ENCODE results near the gene ZNF750.

Gene ZNF750

GRCh38 chr17:82832881-82833475 lies 6.8 kb downstream of the ZNF750 start:
- DNase-seq, result no peak

- no peak for DNase-seq
These were observed 7.4 kb downstream of the ZNF750 start for GRCh38 chr17:82832411-82832810.

GRCh38 chr17:82831818-82832200 lies 8.0 kb downstream of the ZNF750 start:
- no peak for DNase-seq

GRCh38 chr17:82831041-82831817 lies 8.6 kb downstream of the ZNF750 start:
- no peak for DNase-seq

GRCh38 chr17:82830249-82830661 lies 9.6 kb downstream of the ZNF750 start:
- DNase-seq, result no peak

- no peak for DNase-seq
These were observed 10.8 kb downstream of the ZNF750 start for GRCh38 chr17:82828875-82829487.

GRCh38 chr17:82826956-82827355 lies 12.9 kb downstream of the ZNF750 start:
- DNase-seq, result no peak

- DNase-seq, result no peak
These were observed 13.6 kb downstream of the ZNF750 start for GRCh38 chr17:82826211-82826610.

GRCh38 chr17:82825540-82826124 lies 14.2 kb downstream of the ZNF750 start:
- DNase-seq, result no peak

GRCh38 chr17:82823004-82823403 lies 16.8 kb downstream of the ZNF750 start:
- DNase-seq, result no peak

GRCh38 chr17:82822281-82822680 lies 17.5 kb downstream of the ZNF750 start:
- DNase-seq, result no peak

- no peak for DNase-seq
These were observed 18.3 kb downstream of the ZNF750 start for GRCh38 chr17:82821554-82821953.

- no peak for DNase-seq
These were observed 19.3 kb downstream of the ZNF750 start for GRCh38 chr17:82820278-82821251.

GRCh38 chr17:82817947-82818346 lies 21.9 kb downstream of the ZNF750 start:
- no peak for DNase-seq

GRCh38 chr17:82816358-82816757 lies 23.5 kb downstream of the ZNF750 start:
- no peak for DNase-seq

- DNase-seq, result no peak
These were observed 24.0 kb downstream of the ZNF750 start for GRCh38 chr17:82815790-82816305.

GRCh38 chr17:82815354-82815753 lies 24.5 kb downstream of the ZNF750 start:
- no peak for DNase-seq

GRCh38 chr17:82814834-82815233 lies 25.0 kb downstream of the ZNF750 start:
- DNase-seq, result no peak

- DNase-seq, result no peak
These were observed 26.3 kb downstream of the ZNF750 start for GRCh38 chr17:82813299-82814051.

- no peak for DNase-seq
These were observed 27.2 kb downstream of the ZNF750 start for GRCh38 chr17:82812601-82813000.

GRCh38 chr17:82812058-82812457 lies 27.8 kb downstream of the ZNF750 start:
- DNase-seq, result no peak

Measured in SIG-M5 (cell line).